Liver (tissue), 3 donors: ENCODE data around the gene MARCHF7.

Source experiments
- EGR1 ChIP-seq, 2 donors: IDR thresholded peaks; 2 replicates each; pipeline ENCODE4 v1.6.1; 2016 to 2018; ENCODE audit warnings: antibody characterized with exemption in 2 of 2, low read depth in 2 of 2
- JUND ChIP-seq, 2 donors: IDR thresholded peaks; 2 replicates each; pipeline ENCODE4 v1.6.1; 2016; ENCODE audit warnings: antibody characterized with exemption in 2 of 2
- RXRA ChIP-seq, 2 donors: IDR thresholded peaks; 2 replicates each; pipeline ENCODE4 v1.6.1; 2017 to 2018; ENCODE audit warnings: antibody characterized with exemption in 2 of 2, mild to moderate bottlenecking in 1 of 2
- TAF1 ChIP-seq: conservative IDR thresholded peaks from 2 replicates; pipeline ENCODE4 v1.6.1; 2016; ENCODE audit warnings: antibody characterized with exemption, mild to moderate bottlenecking
- YY1 ChIP-seq: IDR thresholded peaks from 2 replicates; pipeline ENCODE4 v1.6.1; 2016; ENCODE audit warnings: antibody characterized with exemption, mild to moderate bottlenecking
- TF ChIP-seq, protein P1 (sequence below): fragments of 150-350 bp; IDR thresholded peaks from 2 replicates; pipeline ENCODE4 v1.5.1; 2017; ENCODE audit warnings: improper control_type of control experiment, low read depth, low read length; ENCODE audit not compliant: missing input control
- TF ChIP-seq, protein P2 (sequence below): IDR thresholded peaks from 2 replicates; pipeline ENCODE4 v1.6.1; 2016; ENCODE audit warnings: antibody characterized with exemption, mild to moderate bottlenecking
- TF ChIP-seq, protein P3 (sequence below): IDR thresholded peaks from 2 replicates; pipeline ENCODE4 v1.6.1; 2016; ENCODE audit warnings: antibody characterized with exemption
- TF ChIP-seq, protein P4 (sequence below): IDR thresholded peaks from 2 replicates; pipeline ENCODE4 v1.6.1; 2016; ENCODE audit warnings: antibody characterized with exemption
- donor health status: healthy.
- donor health status: healthy.

DNA sequence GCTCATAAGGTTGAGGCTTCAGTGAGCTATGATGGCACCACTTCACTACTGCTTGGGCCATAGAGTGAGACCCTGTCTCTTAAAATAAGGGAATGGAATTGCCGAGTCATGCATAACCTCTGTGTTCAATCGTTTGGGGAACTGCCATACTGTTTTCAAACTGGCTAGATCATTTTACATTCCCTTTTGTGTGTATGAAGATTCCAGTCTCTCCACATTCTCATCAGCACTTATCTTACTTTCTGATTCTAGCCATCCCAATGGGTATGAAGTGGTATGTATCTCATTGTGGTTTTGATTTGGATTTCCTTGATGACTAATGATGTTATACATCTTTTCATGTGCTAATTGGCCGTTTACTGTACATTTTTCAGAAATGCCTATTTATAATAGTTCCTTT, 23.7 kb downstream of the MARCHF7 start:
- TF ChIP-seq EGR1 (IDR thresholded peaks at IDR 0.05; ENCODE audit: low read depth in 2 of 2) (no peak), RXRA (IDR thresholded peaks at IDR 0.05) (no peak), TAF1 (no peak), YY1 (no peak), JUND (IDR thresholded peaks at IDR 0.05) (no peak)
- TF ChIP-seq, protein P1, sequence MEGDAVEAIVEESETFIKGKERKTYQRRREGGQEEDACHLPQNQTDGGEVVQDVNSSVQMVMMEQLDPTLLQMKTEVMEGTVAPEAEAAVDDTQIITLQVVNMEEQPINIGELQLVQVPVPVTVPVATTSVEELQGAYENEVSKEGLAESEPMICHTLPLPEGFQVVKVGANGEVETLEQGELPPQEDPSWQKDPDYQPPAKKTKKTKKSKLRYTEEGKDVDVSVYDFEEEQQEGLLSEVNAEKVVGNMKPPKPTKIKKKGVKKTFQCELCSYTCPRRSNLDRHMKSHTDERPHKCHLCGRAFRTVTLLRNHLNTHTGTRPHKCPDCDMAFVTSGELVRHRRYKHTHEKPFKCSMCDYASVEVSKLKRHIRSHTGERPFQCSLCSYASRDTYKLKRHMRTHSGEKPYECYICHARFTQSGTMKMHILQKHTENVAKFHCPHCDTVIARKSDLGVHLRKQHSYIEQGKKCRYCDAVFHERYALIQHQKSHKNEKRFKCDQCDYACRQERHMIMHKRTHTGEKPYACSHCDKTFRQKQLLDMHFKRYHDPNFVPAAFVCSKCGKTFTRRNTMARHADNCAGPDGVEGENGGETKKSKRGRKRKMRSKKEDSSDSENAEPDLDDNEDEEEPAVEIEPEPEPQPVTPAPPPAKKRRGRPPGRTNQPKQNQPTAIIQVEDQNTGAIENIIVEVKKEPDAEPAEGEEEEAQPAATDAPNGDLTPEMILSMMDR, result no peak
- TF ChIP-seq, protein P2, sequence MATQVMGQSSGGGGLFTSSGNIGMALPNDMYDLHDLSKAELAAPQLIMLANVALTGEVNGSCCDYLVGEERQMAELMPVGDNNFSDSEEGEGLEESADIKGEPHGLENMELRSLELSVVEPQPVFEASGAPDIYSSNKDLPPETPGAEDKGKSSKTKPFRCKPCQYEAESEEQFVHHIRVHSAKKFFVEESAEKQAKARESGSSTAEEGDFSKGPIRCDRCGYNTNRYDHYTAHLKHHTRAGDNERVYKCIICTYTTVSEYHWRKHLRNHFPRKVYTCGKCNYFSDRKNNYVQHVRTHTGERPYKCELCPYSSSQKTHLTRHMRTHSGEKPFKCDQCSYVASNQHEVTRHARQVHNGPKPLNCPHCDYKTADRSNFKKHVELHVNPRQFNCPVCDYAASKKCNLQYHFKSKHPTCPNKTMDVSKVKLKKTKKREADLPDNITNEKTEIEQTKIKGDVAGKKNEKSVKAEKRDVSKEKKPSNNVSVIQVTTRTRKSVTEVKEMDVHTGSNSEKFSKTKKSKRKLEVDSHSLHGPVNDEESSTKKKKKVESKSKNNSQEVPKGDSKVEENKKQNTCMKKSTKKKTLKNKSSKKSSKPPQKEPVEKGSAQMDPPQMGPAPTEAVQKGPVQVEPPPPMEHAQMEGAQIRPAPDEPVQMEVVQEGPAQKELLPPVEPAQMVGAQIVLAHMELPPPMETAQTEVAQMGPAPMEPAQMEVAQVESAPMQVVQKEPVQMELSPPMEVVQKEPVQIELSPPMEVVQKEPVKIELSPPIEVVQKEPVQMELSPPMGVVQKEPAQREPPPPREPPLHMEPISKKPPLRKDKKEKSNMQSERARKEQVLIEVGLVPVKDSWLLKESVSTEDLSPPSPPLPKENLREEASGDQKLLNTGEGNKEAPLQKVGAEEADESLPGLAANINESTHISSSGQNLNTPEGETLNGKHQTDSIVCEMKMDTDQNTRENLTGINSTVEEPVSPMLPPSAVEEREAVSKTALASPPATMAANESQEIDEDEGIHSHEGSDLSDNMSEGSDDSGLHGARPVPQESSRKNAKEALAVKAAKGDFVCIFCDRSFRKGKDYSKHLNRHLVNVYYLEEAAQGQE, result no peak
- TF ChIP-seq, protein P3, sequence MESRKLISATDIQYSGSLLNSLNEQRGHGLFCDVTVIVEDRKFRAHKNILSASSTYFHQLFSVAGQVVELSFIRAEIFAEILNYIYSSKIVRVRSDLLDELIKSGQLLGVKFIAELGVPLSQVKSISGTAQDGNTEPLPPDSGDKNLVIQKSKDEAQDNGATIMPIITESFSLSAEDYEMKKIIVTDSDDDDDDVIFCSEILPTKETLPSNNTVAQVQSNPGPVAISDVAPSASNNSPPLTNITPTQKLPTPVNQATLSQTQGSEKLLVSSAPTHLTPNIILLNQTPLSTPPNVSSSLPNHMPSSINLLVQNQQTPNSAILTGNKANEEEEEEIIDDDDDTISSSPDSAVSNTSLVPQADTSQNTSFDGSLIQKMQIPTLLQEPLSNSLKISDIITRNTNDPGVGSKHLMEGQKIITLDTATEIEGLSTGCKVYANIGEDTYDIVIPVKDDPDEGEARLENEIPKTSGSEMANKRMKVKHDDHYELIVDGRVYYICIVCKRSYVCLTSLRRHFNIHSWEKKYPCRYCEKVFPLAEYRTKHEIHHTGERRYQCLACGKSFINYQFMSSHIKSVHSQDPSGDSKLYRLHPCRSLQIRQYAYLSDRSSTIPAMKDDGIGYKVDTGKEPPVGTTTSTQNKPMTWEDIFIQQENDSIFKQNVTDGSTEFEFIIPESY, result no peak
- TF ChIP-seq, protein P4, sequence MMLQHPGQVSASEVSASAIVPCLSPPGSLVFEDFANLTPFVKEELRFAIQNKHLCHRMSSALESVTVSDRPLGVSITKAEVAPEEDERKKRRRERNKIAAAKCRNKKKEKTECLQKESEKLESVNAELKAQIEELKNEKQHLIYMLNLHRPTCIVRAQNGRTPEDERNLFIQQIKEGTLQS, result no peak
